ENCODE measurements around the gene RNF5. TPM values are rescaled to one million over a fixed set of nuclear protein-coding genes. Genes with fewer than 3 reads are reported as not detected.

Gene RNF5
- total and polyA plus RNA-seq, 2 of the 4 experiments (the other 2 are of a cell fraction) = 18.8 to 41.4 TPM

DNA sequence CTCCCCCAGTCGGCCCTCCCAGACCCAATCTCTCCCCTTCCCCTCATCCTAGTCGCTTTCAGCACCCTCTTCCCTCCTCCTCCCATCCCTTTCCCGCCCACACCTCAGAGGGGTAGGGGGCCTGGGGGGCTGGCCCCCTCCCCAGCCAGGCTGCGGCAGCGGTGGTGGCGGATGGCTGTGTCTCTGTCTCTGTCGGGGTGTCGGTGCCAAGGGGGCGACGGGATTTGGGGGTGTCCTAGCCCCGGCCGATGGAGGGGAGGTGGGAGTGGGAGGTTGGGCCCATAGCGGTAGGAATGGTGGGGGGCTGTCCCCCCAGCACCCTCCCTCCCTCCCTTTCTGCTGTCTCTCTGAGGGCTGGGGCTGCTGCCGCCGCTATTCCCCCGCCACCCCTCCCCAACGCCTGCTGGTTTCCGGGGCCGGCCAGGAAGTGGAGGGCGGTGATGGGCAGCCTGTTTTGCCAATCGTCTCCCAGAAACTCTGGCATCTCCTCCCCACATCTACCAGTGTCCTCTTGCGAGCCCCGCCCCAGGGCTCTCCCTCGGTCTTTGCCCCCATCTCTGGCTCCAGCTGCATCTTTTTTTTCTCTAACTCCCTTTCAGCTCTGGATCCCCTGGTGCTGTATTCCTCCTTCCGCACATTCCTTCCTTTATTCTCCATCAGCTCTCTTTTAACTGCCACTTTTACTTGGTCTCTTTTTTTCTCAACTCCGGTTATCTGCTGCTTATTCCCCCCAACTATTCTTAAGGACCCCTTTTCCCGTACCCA is 2.3 kb upstream of the RNF5 start, which contains the start of gene AGPAT1:
TSS of gene AGPAT1 (minus strand) at position 374 of the 765 bp plus-strand sequence. CDS start 4,588 bp downstream, outside the sequence.
- ATAC-seq (ENCODE audit: low read depth) = peak; percentile 62
- CTCF ChIA-PET = no interaction called here
- Histone ChIP-seq H2AK9ac (replicated peaks; ENCODE audit: low read depth, low read length, poor library complexity) (peak within 1 kb of the TSS; percentile 99), H3K14ac (replicated peaks; ENCODE audit: low read depth, low read length) (peak within 1 kb of the TSS; percentile 87), H3K4ac (ENCODE audit: low read depth, low read length) (peak within 1 kb of the TSS; percentile 96), H4K5ac (ENCODE audit: low read depth, low read length) (peak within 1 kb of the TSS; percentile 77), H2BK120ac (ENCODE audit: low read depth, low read length) (peak within 1 kb of the TSS; percentile 65), H3K27ac (ENCODE audit: insufficient read depth, low read length) (peak within 1 kb of the TSS; percentile 96), H3K23ac (ENCODE audit: low read depth, low read length) (peak within 1 kb of the TSS; percentile 92), H4K8ac (ENCODE audit: low read depth in 2 of 2, low read length in 2 of 2) (peak within 1 kb of the TSS; percentile 55 to 89), H3K27me3 (ENCODE audit: control insufficient read depth, insufficient read depth, low read length) (no peaks in the 10 kb centered on the region), H3K9ac (ENCODE audit: low read depth, low read length) (peak within 1 kb of the TSS; percentile 95), H3K56ac (ENCODE audit: extremely low read depth, insufficient read depth, low read length) (peak within 1 kb of the TSS; percentile 91), H2BK20ac (ENCODE audit: low read depth, low read length) (peak within 1 kb of the TSS; percentile 9; the same call in 1 of the 2 replicates), H3K9me3 (ENCODE audit: control insufficient read depth, insufficient read depth, low read length) (no peaks in the 10 kb centered on the region), H3K79me1 (ENCODE audit: low read depth in 1 of 2, low read length in 2 of 2) (peaks cover 35 to 65% of the 10 kb centered on the region in 2 experiments), H2BK15ac (ENCODE audit: low read depth, low read length) (peak within 1 kb of the TSS; percentile 35; the same call in 2 of the 3 replicates), H2AK5ac (ENCODE audit: low read depth, low read length) (peak within 1 kb of the TSS; percentile 97), H3K18ac (ENCODE audit: low read depth, low read length) (peak within 1 kb of the TSS; percentile 70), H3K36me3 (ENCODE audit: control insufficient read depth, insufficient read depth, low read length) (peaks cover 8% of the 10 kb centered on the region), H4K20me1 (ENCODE audit: insufficient read depth, low read length) (peaks cover 3% of the 10 kb centered on the region; the same call in 1 of the 2 replicates), H2BK5ac (ENCODE audit: low read depth, low read length, poor library complexity, severe bottlenecking) (peak within 1 kb of the TSS; percentile 90), H3K4me3 (ENCODE audit: insufficient read depth, low read depth, low read length) (peak within 1 kb of the TSS; percentile 76), H2AFZ (replicated peaks; ENCODE audit: low read length, poor library complexity) (peak within 1 kb of the TSS; percentile 93), H3K9me1 (ENCODE audit: insufficient read depth, low read length) (peaks cover 30% of the 10 kb centered on the region), H3K4me1 (ENCODE audit: control insufficient read depth, insufficient read depth, low read length) (peaks cover 5% of the 10 kb centered on the region), H3K4me2 (ENCODE audit: low read depth, low read length) (peak within 1 kb of the TSS; percentile 98), H4K91ac (ENCODE audit: insufficient read depth, low read depth, low read length) (peak within 1 kb of the TSS; percentile 82)
- WGBS, 2 experiments (ENCODE audit: extremely low coverage in 2 of 2, insufficient read length in 1 of 2) = 1% methylated on average over 10 of the region's 27 CpGs; no CpG with 5 or more reads in 1 of the 2 experiments
- POLR2A ChIA-PET (ENCODE audit: unreplicated experiment) = interaction anchor here (0.6 kb wide), 1 partner anchor 495 kb away, joined by 3 read pairs; no protein-coding TSS in a partner anchor
- peak; percentile 96 for DNase-seq
- BruUV-seq (replicated peaks) = no TSS peak
- TF ChIP-seq, protein P1, sequence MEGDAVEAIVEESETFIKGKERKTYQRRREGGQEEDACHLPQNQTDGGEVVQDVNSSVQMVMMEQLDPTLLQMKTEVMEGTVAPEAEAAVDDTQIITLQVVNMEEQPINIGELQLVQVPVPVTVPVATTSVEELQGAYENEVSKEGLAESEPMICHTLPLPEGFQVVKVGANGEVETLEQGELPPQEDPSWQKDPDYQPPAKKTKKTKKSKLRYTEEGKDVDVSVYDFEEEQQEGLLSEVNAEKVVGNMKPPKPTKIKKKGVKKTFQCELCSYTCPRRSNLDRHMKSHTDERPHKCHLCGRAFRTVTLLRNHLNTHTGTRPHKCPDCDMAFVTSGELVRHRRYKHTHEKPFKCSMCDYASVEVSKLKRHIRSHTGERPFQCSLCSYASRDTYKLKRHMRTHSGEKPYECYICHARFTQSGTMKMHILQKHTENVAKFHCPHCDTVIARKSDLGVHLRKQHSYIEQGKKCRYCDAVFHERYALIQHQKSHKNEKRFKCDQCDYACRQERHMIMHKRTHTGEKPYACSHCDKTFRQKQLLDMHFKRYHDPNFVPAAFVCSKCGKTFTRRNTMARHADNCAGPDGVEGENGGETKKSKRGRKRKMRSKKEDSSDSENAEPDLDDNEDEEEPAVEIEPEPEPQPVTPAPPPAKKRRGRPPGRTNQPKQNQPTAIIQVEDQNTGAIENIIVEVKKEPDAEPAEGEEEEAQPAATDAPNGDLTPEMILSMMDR (conservative IDR thresholded peaks at IDR 0.05; ENCODE audit: low read depth, low read length) = 0 out of 2 replicates have a peak, but pooled peaks have one; percentile 4
- TF ChIP-seq, protein P2, sequence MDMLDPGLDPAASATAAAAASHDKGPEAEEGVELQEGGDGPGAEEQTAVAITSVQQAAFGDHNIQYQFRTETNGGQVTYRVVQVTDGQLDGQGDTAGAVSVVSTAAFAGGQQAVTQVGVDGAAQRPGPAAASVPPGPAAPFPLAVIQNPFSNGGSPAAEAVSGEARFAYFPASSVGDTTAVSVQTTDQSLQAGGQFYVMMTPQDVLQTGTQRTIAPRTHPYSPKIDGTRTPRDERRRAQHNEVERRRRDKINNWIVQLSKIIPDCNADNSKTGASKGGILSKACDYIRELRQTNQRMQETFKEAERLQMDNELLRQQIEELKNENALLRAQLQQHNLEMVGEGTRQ (IDR thresholded peaks at IDR 0.05; ENCODE audit: low read depth, low read length) = no peak
- peak; percentile 97 for TF ChIP-seq MAZ (IDR thresholded peaks at IDR 0.05; ENCODE audit: borderline replicate concordance, low read depth, low read length)
- dilution Hi-C loops (cut with HindIII; ENCODE audit: low sequenced_read_pairs, unreplicated experiment) (no loop called here), intact Hi-C loops (cut with micrococcal nuclease) (loop anchor here (1.0 to 5.0 kb wide), 3 partner anchors 23 to 59 kb away; no protein-coding TSS in a partner anchor), in situ Hi-C loops (cut with MboI; ENCODE audit: low sequenced_read_pairs) (loop anchor here (10.0 to 25.0 kb wide), 2 partner anchors 201 to 786 kb away; partner anchors contain the start of genes BRD2, DXO and HLA-DMA)

All from IMR-90 (cell line).